HL-60 (cell line): Measurements from ENCODE around the gene CRIP2.

Experiments used
- POLR2AphosphoS5 ChIP-seq: IDR thresholded peaks from 2 replicates; pipeline ENCODE4 v1.6.1; 2012; ENCODE audit warnings: low read depth
- TF ChIP-seq, protein P1 (sequence below): IDR thresholded peaks from one replicate; pipeline ENCODE4 v1.5.1; 2011; ENCODE audit warnings: low read length, control low read depth, inconsistent platforms; ENCODE audit not compliant: insufficient read depth

DNA sequence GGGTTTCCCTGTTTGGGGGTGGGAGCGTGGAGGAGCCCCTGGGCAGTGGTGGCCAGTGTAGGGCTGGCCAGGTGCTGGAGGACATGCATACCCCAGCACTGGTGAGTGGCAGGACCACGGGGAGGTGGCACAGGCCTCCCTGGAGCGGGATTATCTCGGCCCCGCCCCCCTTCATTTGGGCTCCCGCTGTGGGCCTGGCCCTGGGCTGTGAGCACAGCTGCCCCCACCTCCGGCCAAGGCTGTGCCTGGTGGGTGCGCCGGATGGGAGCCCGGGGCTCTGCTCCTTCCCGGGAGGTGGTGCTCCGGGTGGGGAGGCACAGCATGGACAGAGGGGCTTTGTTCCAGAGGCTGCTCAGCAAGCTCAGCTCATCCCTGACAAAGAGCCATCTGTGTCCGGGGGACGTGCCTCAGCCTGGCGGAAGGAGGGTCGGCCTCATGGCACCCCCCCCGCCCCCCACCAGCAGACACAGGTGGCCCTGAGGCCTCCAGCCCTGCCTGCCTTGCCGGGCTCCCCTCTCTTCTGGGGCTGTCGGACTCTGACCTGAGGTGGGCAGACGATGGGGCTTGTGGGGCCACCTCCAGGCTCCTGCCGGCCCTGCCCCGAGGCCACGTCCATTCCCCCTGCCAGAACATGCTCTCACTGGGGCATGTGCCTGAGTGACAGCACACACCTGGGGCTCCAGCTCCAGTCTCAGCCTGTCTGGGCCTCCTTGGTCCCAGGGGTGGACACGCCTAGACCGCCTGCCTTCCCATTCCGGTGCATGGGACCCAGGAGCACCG is 24.8 kb downstream of the CRIP2 start:
- TF ChIP-seq POLR2AphosphoS5 = no peak
- TF ChIP-seq, protein P1, sequence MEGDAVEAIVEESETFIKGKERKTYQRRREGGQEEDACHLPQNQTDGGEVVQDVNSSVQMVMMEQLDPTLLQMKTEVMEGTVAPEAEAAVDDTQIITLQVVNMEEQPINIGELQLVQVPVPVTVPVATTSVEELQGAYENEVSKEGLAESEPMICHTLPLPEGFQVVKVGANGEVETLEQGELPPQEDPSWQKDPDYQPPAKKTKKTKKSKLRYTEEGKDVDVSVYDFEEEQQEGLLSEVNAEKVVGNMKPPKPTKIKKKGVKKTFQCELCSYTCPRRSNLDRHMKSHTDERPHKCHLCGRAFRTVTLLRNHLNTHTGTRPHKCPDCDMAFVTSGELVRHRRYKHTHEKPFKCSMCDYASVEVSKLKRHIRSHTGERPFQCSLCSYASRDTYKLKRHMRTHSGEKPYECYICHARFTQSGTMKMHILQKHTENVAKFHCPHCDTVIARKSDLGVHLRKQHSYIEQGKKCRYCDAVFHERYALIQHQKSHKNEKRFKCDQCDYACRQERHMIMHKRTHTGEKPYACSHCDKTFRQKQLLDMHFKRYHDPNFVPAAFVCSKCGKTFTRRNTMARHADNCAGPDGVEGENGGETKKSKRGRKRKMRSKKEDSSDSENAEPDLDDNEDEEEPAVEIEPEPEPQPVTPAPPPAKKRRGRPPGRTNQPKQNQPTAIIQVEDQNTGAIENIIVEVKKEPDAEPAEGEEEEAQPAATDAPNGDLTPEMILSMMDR = no peak
